EL (cell line): ENCODE data around the gene PDHA1.
A peak's percentile ranks its signal among the peaks of the same experiment; 100 is the strongest.

Experiments
- DNase-seq: peaks from one replicate; pipeline ENCODE4 v3.0.0-alpha.2; 2016

PDHA1 gene

GRCh38 chrX:19343535-19344408 is at the start of gene PDHA1:
PDHA1 (plus strand) TSS chrX:19343927; CDS start chrX:19344038, 111 bp downstream.
- peak; percentile 88 for DNase-seq

GRCh38 chrX:19303256-19303880 is 40.4 kb upstream of the PDHA1 start:
- DNase-seq = peak; percentile 6

GRCh38 chrX:19326567-19326966 is 17.2 kb upstream of the PDHA1 start:
- DNase-seq = no peak

GRCh38 chrX:19331831-19332230 is 11.9 kb upstream of the PDHA1 start:
- DNase-seq = no peak

GRCh38 chrX:19332983-19333382 is 10.7 kb upstream of the PDHA1 start:
- peak; percentile 8 for DNase-seq

GRCh38 chrX:19334945-19335626 is 8.6 kb upstream of the PDHA1 start:
- DNase-seq = no peak

GRCh38 chrX:19342331-19342906 is 1.3 kb upstream of the PDHA1 start:
- DNase-seq = no peak

- DNase-seq = no peak
Measured at GRCh38 chrX:19343085-19343534, 617 bp upstream of the PDHA1 start.

- no peak for DNase-seq
Measured at GRCh38 chrX:19344661-19345060, 934 bp downstream of the PDHA1 start.

- DNase-seq = peak; percentile 18
Measured at GRCh38 chrX:19347916-19348315, 4.2 kb downstream of the PDHA1 start.

- no peak for DNase-seq
Measured at GRCh38 chrX:19349264-19349663, 5.5 kb downstream of the PDHA1 start.

GRCh38 chrX:19350941-19351384 is 7.2 kb downstream of the PDHA1 start:
- no peak for DNase-seq

GRCh38 chrX:19354625-19355024 is 10.9 kb downstream of the PDHA1 start:
- DNase-seq = no peak

- DNase-seq = no peak
Measured at GRCh38 chrX:19358521-19358920, 14.8 kb downstream of the PDHA1 start.

- no peak for DNase-seq
Measured at GRCh38 chrX:19360903-19361302, 17.2 kb downstream of the PDHA1 start.

GRCh38 chrX:19361701-19362100 is 18.0 kb downstream of the PDHA1 start:
- DNase-seq = no peak

- DNase-seq = peak; percentile 21
Measured at GRCh38 chrX:19368576-19368975, 24.8 kb downstream of the PDHA1 start.

GRCh38 chrX:19370061-19370460 is 26.3 kb downstream of the PDHA1 start:
- peak; percentile 47 for DNase-seq

GRCh38 chrX:19372170-19372546 is 28.4 kb downstream of the PDHA1 start:
- DNase-seq = peak; percentile 63

- no peak for DNase-seq
Measured at GRCh38 chrX:19372547-19373331, 29.0 kb downstream of the PDHA1 start.

- no peak for DNase-seq
Measured at GRCh38 chrX:19373351-19373891, 29.7 kb downstream of the PDHA1 start.

GRCh38 chrX:19375546-19375945 is 31.8 kb downstream of the PDHA1 start:
- no peak for DNase-seq
